Measurements from ENCODE around the gene ROR1.

The ROR1 gene

DNA sequence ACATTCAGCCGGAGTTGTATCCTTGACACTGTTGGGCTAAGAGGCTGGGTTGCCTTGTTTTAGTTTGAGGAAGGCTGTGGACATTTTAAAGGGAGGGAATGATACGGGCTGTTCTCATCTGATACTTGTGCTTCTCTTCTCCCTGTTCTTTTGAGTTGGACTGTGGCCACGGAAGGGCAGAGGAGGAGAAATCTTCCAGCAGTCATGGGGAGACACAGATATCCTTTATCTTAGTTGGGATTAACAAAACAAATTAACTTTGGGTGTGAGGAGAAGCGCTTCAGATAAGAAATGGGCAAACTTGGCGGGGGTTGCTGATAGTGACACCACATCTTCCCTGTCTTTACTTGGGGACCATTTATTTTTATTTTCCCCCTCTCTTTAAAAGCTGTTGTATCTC lies 138.8 kb downstream of the ROR1 start:
- TF ChIP-seq, protein P1, sequence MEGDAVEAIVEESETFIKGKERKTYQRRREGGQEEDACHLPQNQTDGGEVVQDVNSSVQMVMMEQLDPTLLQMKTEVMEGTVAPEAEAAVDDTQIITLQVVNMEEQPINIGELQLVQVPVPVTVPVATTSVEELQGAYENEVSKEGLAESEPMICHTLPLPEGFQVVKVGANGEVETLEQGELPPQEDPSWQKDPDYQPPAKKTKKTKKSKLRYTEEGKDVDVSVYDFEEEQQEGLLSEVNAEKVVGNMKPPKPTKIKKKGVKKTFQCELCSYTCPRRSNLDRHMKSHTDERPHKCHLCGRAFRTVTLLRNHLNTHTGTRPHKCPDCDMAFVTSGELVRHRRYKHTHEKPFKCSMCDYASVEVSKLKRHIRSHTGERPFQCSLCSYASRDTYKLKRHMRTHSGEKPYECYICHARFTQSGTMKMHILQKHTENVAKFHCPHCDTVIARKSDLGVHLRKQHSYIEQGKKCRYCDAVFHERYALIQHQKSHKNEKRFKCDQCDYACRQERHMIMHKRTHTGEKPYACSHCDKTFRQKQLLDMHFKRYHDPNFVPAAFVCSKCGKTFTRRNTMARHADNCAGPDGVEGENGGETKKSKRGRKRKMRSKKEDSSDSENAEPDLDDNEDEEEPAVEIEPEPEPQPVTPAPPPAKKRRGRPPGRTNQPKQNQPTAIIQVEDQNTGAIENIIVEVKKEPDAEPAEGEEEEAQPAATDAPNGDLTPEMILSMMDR (IDR thresholded peaks at IDR 0.05; ENCODE audit: control extremely low read depth, extremely low read depth, low read depth, missing control alignments), result no peak
- POLR2A ChIA-PET, result no interaction called here
- CTCF ChIA-PET, result interaction anchor here (3.3 kb wide), 1 partner anchor 221 kb away, joined by 21 read pairs; no protein-coding TSS in a partner anchor
- DNase-seq (ENCODE audit: extremely low spot score), result no peak

DNA sequence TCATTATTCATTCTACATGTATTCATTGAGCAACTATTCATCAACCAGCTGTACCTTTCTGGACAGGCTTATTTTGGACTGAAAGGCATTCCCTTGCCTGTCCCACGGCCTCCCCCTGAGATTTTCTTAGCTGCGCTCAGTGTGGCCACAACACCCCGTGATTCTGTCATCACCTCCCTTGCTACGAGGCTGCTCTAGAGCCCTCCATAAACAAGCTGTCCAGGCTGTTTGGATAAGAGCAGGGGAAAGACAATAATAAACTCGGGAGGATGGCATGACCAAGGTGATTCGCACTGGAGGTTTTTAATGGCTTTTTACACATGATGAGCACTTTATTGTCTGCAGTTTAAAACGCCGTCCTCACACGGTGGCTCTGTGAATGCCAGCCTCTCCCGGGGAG lies 139.7 kb downstream of the ROR1 start:
- TF ChIP-seq, protein P1 (IDR thresholded peaks at IDR 0.05; ENCODE audit: control extremely low read depth, extremely low read depth, low read depth, missing control alignments), result no peak
- no peak for DNase-seq (ENCODE audit: extremely low spot score)
- ChIA-PET POLR2A (no interaction called here), CTCF (interaction anchor here (0.9 to 3.3 kb wide), 6 partner anchors 11 to 222 kb away, joined by 3 to 21 read pairs (median 4); no protein-coding TSS in a partner anchor)

DNA sequence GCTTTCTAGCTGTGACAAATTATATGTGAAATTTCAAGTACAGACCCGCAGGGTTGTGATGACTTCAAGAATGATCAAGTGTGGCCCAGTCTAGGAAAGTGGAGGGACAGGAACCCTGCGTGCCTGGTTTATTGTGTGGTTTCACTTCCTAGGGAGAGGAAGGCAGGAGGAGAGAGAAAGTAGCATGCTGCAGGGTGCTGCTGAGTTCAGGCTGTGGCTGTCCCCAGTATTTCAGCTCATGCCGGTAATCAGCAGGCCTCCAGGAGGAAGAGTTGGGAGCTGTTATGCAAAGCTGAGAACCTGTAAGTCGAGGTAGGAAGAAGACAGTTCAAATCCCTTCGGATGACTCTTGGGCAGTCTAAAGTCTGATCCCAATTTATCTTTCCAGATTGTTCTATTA lies 140.4 kb downstream of the ROR1 start:
- ChIA-PET CTCF (interaction anchor here (0.9 to 3.3 kb wide), 11 partner anchors 10 to 297 kb away, joined by 3 to 21 read pairs (median 4); no protein-coding TSS in a partner anchor), POLR2A (no interaction called here)
- TF ChIP-seq, protein P1 (IDR thresholded peaks at IDR 0.05; ENCODE audit: control extremely low read depth, extremely low read depth, low read depth, missing control alignments), result no peak
- DNase-seq (ENCODE audit: extremely low spot score), result no peak

DNA sequence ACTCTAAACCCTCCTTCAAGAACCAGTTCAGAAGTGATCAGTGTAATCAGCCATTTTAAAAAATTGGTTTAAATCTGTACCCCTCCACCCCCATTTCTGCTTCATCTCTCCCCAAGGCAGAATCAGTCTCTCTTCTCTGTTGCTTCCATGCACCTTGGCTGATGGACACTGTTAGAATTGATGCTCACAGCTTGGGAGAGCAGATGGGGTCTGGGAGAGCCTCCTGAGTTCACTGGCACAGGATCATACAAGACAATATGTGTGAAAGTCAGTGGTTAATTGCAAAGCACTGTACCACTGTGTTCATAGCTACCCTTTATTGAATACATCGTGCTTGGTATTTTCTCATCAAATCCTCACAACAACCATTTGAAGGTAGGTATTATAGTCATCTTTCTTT lies 140.9 kb downstream of the ROR1 start:
- TF ChIP-seq, protein P1 (IDR thresholded peaks at IDR 0.05; ENCODE audit: control extremely low read depth, extremely low read depth, low read depth, missing control alignments), result no peak
- DNase-seq (ENCODE audit: extremely low spot score), result no peak
- POLR2A ChIA-PET, result no interaction called here
- CTCF ChIA-PET, result interaction anchor here (1.1 to 3.3 kb wide), 11 partner anchors 10 to 297 kb away, joined by 3 to 21 read pairs (median 3); no protein-coding TSS in a partner anchor

DNA sequence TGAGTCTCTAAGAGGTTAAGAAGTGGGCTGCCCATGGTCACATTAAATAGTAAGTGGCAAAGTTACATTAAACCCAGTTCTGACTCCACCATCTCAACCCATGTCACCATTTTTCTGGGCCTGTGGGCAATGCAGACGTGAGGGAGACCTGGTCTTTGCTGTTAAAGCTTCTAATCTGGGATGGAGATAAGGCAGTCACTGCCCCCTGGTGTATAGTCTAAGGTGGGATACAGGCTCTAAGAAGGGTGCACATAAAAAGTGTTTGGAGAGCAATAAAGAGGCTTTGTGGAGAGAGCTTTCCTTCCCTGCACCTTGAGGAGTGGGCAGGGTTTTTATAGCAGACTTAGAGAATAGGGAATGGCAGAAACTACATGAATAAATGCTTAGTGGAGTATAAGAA lies 141.3 kb downstream of the ROR1 start:
- TF ChIP-seq, protein P1 (IDR thresholded peaks at IDR 0.05; ENCODE audit: control extremely low read depth, extremely low read depth, low read depth, missing control alignments), result peak; percentile 42
- DNase-seq (ENCODE audit: extremely low spot score), result peak; percentile 25
- ChIA-PET POLR2A (no interaction called here), CTCF (interaction anchor here (1.0 to 3.3 kb wide), 12 partner anchors 9 to 332 kb away, joined by 3 to 21 read pairs (median 4); no protein-coding TSS in a partner anchor)

DNA sequence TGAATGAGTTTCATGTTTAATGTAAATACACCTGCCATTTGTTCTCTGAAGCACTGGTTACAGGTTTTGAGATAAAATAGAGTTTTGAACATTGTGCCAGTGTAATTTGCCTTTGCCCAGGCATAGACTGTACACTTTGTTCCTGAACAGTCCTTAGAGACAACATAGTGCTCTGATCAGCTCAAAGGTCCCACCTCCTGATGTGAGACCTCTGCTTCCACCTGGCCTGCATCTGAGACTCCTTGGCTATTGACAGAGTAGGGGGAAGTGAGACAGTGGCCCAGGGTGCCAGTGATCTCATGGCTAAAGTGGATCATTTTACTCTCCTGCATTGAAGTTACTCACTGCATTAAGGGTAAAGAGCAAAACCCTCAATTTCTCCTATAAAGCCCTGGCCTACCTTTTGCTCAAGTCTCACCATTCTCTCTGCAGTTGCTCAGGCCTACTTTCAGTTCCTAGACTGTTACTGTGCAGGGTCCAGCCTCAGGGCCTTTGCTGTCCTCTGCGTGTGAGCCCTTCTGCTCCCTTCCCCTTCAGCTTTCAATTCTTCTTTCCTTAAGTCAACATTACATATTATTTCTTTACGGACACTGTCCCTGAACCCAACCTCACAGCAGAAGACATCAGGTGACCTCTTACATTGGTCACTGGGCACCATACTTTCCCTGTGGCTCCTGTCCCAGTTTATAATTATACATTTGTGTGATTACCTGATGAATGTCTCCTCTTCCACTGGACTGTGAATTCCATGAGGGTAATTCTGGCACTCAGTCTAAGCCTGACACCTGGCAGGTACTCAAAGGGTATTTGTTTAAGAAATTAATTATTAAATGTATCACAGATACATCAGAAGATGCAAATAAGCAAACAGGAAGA lies 142.9 kb downstream of the ROR1 start:
- TF ChIP-seq, protein P1 (IDR thresholded peaks at IDR 0.05; ENCODE audit: control extremely low read depth, extremely low read depth, low read depth, missing control alignments), result no peak
- CTCF ChIA-PET, result interaction anchor here (0.8 to 1.9 kb wide), 3 partner anchors 12 to 330 kb away, joined by 3 to 5 read pairs (median 3); no protein-coding TSS in a partner anchor

More for the DNA sequence above, 142.9 kb downstream of the ROR1 start:
- no peak for DNase-seq (ENCODE audit: extremely low spot score)
- POLR2A ChIA-PET, result no interaction called here

Measured in GM10248 (cell line).